Prostate gland (tissue), 2 donors: ENCODE data around the gene ERMAP.

Source experiments
- POLR2A ChIP-seq: fragments of 450-650 bp; IDR thresholded peaks from one replicate; pipeline ENCODE4 v1.6.1; 2016; ENCODE audit warnings: antibody characterized with exemption, mild to moderate bottlenecking
- POLR2AphosphoS5 ChIP-seq: sonication (generic); formaldehyde crosslinking; IDR thresholded peaks from one replicate; pipeline ENCODE4 v1.6.1; 2017; ENCODE audit warnings: antibody characterized with exemption
- TF ChIP-seq, protein P1 (sequence below), 4 experiments: fragments of 200-600 bp in 2 of 4; fragments of 450-650 bp in 2 of 4; sonication (generic) in 2 of 4; IDR thresholded peaks; 1 replicate in 3 of 4; 2 replicates in 1 of 4; pipeline ENCODE4 v1.5.1; 2016 to 2019; ENCODE audit warnings: antibody characterized with exemption in 4 of 4, mild to moderate bottlenecking in 2 of 4, moderate library complexity in 2 of 4

DNA sequence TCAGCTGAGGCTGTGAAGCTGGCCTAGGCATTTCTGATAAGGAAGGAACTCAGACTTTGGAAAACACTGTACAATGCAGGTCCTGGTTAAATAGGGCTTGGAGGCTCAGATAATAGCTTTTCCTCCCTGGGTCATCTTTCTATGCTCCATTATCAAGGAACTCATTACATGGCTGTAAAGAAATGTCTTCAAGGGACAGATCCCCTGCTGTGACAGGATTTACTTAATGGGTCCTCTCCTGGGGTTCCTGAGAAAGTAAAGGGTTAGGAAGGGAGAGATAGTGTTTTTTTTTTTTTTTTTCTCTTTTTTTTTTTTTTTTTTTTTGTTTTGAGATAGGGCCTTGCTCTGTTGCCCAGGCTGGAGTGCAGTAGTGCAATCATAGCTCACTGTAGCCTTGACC lies 14.4 kb downstream of the ERMAP start:
- TF ChIP-seq, protein P1, sequence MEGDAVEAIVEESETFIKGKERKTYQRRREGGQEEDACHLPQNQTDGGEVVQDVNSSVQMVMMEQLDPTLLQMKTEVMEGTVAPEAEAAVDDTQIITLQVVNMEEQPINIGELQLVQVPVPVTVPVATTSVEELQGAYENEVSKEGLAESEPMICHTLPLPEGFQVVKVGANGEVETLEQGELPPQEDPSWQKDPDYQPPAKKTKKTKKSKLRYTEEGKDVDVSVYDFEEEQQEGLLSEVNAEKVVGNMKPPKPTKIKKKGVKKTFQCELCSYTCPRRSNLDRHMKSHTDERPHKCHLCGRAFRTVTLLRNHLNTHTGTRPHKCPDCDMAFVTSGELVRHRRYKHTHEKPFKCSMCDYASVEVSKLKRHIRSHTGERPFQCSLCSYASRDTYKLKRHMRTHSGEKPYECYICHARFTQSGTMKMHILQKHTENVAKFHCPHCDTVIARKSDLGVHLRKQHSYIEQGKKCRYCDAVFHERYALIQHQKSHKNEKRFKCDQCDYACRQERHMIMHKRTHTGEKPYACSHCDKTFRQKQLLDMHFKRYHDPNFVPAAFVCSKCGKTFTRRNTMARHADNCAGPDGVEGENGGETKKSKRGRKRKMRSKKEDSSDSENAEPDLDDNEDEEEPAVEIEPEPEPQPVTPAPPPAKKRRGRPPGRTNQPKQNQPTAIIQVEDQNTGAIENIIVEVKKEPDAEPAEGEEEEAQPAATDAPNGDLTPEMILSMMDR (IDR thresholded peaks at IDR 0.05) = no peak
- no peak for TF ChIP-seq POLR2AphosphoS5
- TF ChIP-seq POLR2A = no peak
